HG03064 (cell line): ENCODE data around the gene NUFIP2.
"Not testable (repeated sequence)": the region's sequence is repeated elsewhere in the genome, so short reads cannot be mapped to it uniquely, and the experiment has no call there.

Experiments
- ATAC-seq: cut with Tn5 transposase; IDR thresholded peaks from one replicate; pipeline ENCODE4 v1.9.1; 2021; ENCODE audit warnings: low read depth; ENCODE audit not compliant: unreplicated experiment

Gene NUFIP2

GRCh38 chr17:29293890-29294579, at the start of gene NUFIP2:
Gene NUFIP2 (minus strand): TSS chr17:29294148. CDS start chr17:29294059, 89 bp downstream.
- peak; percentile 76 for ATAC-seq

GRCh38 chr17:29342158-29342765, 48.3 kb upstream of the NUFIP2 start:
- no peak for ATAC-seq

GRCh38 chr17:29341726-29342125, 47.8 kb upstream of the NUFIP2 start:
- no peak for ATAC-seq

- ATAC-seq: not testable (repeated sequence)
Observed at GRCh38 chr17:29339016-29339415, 45.1 kb upstream of the NUFIP2 start.

- ATAC-seq: no peak
Observed at GRCh38 chr17:29331708-29332085, 37.7 kb upstream of the NUFIP2 start.

- no peak for ATAC-seq
Observed at GRCh38 chr17:29331075-29331707, 37.2 kb upstream of the NUFIP2 start.

GRCh38 chr17:29327412-29327811, 33.5 kb upstream of the NUFIP2 start:
- no peak for ATAC-seq

- ATAC-seq: no peak
Observed at GRCh38 chr17:29326023-29326813, 32.3 kb upstream of the NUFIP2 start.

GRCh38 chr17:29322363-29322762, 28.4 kb upstream of the NUFIP2 start:
- no peak for ATAC-seq

GRCh38 chr17:29303386-29303785, 9.4 kb upstream of the NUFIP2 start:
- no peak for ATAC-seq

- ATAC-seq: no peak
Observed at GRCh38 chr17:29299031-29299430, 5.1 kb upstream of the NUFIP2 start.

GRCh38 chr17:29295420-29295819, 1.5 kb upstream of the NUFIP2 start:
- ATAC-seq: no peak

- ATAC-seq: no peak
Observed at GRCh38 chr17:29294580-29294900, 592 bp upstream of the NUFIP2 start.

GRCh38 chr17:29292992-29293889, 707 bp downstream of the NUFIP2 start:
- peak; percentile 21 for ATAC-seq

- no peak for ATAC-seq
Observed at GRCh38 chr17:29292071-29292991, 1.6 kb downstream of the NUFIP2 start.

- ATAC-seq: no peak
Observed at GRCh38 chr17:29291163-29291752, 2.7 kb downstream of the NUFIP2 start.

GRCh38 chr17:29289852-29290251, 4.1 kb downstream of the NUFIP2 start:
- no peak for ATAC-seq

- no peak for ATAC-seq
Observed at GRCh38 chr17:29283961-29284360, 10.0 kb downstream of the NUFIP2 start.

- ATAC-seq: no peak
Observed at GRCh38 chr17:29283496-29283895, 10.5 kb downstream of the NUFIP2 start.
